GM19099 (cell line): ENCODE results near the gene INTS11.

ENCODE experiments used
- POLR2A ChIP-seq: IDR thresholded peaks from 3 replicates; pipeline ENCODE4 v1.6.1; 2011; ENCODE audit warnings: low read depth; ENCODE audit not compliant: insufficient read length; ENCODE audit errors: extremely low read depth

The INTS11 gene

GRCh38 chr1:1308756-1309250, 15.7 kb downstream of the INTS11 start:
- TF ChIP-seq POLR2A = no peak

GRCh38 chr1:1307923-1308755, 16.3 kb downstream of the INTS11 start, which contains the start of the genes ACAP3 and PUSL1:
Gene ACAP3, minus strand, starts transcription at chr1:1307930. Its CDS starts 115 bp downstream, at chr1:1307815.
Gene PUSL1, plus strand, starts transcription at chr1:1308597. Its CDS starts 47 bp downstream, at chr1:1308644.
- TF ChIP-seq POLR2A = peak; percentile 51

- TF ChIP-seq POLR2A = no peak
Measured at GRCh38 chr1:1307261-1307922, 17.1 kb downstream of the INTS11 start.

- TF ChIP-seq POLR2A = no peak
Measured at GRCh38 chr1:1306661-1307260, 17.7 kb downstream of the INTS11 start.

- no peak for TF ChIP-seq POLR2A
Measured at GRCh38 chr1:1306070-1306660, 18.3 kb downstream of the INTS11 start.

GRCh38 chr1:1305300-1306069, 19.0 kb downstream of the INTS11 start:
- TF ChIP-seq POLR2A = peak; percentile 42

- TF ChIP-seq POLR2A = no peak
Measured at GRCh38 chr1:1304331-1305299, 19.8 kb downstream of the INTS11 start.

GRCh38 chr1:1303736-1304135, 20.7 kb downstream of the INTS11 start:
- TF ChIP-seq POLR2A = no peak

GRCh38 chr1:1302951-1303509, 21.4 kb downstream of the INTS11 start:
- no peak for TF ChIP-seq POLR2A

GRCh38 chr1:1302006-1302430, 22.4 kb downstream of the INTS11 start:
- no peak for TF ChIP-seq POLR2A

- TF ChIP-seq POLR2A = no peak
Measured at GRCh38 chr1:1300352-1300739, 24.1 kb downstream of the INTS11 start.

- no peak for TF ChIP-seq POLR2A
Measured at GRCh38 chr1:1299686-1300351, 24.6 kb downstream of the INTS11 start.
